ENCODE data around the gene TRAP1.

TRAP1 gene

DNA sequence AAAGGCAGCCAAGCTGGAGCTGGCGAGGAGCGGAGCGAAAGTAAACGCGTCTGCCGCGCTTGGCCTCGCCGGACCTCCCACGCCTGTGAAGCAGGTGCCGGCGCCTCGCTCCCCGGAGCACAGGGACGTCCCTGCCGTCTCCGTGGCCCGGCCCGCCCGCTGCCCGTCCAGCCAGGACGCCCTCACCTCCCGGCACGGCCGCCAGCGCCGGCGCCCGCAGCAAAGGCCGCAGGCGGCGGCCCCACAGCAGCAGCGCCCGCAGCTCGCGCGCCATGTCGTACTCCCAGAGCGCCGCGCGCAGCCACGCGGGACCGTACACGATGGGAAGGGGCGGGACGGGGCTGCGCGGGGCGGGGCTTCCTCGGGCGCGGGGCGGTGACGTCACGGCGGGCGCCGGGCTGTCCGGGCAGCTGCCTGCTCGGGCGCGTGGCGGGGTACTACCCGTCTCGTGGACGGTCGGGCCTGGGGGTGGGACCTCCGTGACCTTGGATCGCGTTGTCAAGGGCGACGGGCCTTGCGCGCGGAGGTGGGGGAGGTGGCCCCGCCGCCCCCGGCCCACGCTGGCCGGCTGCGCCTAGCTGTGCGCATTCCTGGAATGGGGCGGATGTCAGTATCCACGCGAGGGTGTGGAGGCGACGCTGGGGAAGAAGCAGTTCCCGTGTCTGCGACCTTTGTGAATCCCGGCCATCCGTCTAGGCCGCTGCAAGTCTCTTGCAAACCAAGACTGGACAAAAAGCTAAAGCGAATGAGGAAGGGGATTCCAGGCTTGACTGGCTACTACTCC lies at the start of gene TRAP1:
TSS of gene TRAP1 (minus strand) at position 290 of the 784 bp plus-strand sequence. CDS start at position 274, 16 bp downstream.
- peak within 1 kb of the TSS; percentile 79 for H3K27ac ChIP-seq
- TF ChIP-seq, protein P1, sequence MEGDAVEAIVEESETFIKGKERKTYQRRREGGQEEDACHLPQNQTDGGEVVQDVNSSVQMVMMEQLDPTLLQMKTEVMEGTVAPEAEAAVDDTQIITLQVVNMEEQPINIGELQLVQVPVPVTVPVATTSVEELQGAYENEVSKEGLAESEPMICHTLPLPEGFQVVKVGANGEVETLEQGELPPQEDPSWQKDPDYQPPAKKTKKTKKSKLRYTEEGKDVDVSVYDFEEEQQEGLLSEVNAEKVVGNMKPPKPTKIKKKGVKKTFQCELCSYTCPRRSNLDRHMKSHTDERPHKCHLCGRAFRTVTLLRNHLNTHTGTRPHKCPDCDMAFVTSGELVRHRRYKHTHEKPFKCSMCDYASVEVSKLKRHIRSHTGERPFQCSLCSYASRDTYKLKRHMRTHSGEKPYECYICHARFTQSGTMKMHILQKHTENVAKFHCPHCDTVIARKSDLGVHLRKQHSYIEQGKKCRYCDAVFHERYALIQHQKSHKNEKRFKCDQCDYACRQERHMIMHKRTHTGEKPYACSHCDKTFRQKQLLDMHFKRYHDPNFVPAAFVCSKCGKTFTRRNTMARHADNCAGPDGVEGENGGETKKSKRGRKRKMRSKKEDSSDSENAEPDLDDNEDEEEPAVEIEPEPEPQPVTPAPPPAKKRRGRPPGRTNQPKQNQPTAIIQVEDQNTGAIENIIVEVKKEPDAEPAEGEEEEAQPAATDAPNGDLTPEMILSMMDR (conservative IDR thresholded peaks at IDR 0.05) = no peak

GRCh38 chr16:3766177-3766576 lies 48.9 kb upstream of the TRAP1 start:
- TF ChIP-seq, protein P1 (conservative IDR thresholded peaks at IDR 0.05) = no peak
- no peak overlapping the region for H3K27ac ChIP-seq

DNA sequence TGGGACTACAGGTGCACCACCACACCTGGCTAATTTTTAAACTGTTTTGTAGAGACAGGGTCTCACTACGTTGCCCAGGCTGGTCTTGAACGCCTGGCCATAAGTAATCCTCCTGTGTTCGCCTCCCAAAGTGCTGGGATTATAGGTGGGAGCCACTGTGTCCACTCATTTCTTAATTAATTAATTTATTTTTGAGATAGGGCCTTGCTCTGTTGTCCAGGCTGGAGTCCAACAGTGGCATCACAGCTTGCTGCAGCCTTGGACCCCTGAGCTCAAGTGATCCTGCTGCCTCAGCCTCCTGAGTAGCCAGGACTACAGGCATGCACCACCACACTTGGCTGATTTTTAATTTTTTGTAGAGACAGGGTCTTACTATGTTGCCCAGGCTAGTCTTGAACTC lies 47.1 kb upstream of the TRAP1 start:
- TF ChIP-seq, protein P1 (conservative IDR thresholded peaks at IDR 0.05) = no peak
- no peak overlapping the region for H3K27ac ChIP-seq

DNA sequence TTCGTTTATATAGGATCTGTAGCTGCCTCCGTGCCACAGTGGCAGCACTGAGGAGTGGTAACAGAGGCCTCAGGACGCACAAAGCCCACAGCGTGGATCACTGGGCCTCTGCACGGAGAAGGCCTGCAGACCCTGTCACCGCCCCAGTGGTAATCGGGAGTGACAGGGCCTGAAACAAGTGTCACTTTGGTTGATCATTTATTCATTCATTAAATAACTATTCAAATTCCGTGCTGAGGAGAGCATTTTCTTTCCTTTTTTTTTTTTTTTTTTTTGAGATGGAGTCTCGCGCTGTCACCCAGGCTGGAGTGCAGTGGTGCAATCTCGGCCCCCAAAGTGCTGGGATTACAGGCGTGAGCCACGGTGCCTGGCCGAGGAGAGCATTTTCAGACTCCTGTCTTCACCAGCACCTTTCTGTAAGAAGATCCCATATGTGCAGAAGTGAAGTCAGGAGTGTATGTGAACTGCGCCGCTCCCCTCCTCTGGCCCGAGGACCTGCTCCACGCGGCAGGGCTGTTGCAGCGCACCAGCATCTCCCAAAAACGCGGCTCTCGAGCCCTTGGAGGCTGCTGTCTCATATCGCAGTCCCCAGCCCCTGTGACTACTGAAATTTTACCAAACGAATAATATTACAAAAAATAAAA lies 44.9 kb upstream of the TRAP1 start:
- H3K27ac ChIP-seq = no peak overlapping the region
- TF ChIP-seq, protein P1 (conservative IDR thresholded peaks at IDR 0.05) = no peak

- H3K27ac ChIP-seq = no peak overlapping the region
- TF ChIP-seq, protein P1 (conservative IDR thresholded peaks at IDR 0.05) = no peak
Observed at GRCh38 chr16:3761375-3762106, 44.2 kb upstream of the TRAP1 start.

DNA sequence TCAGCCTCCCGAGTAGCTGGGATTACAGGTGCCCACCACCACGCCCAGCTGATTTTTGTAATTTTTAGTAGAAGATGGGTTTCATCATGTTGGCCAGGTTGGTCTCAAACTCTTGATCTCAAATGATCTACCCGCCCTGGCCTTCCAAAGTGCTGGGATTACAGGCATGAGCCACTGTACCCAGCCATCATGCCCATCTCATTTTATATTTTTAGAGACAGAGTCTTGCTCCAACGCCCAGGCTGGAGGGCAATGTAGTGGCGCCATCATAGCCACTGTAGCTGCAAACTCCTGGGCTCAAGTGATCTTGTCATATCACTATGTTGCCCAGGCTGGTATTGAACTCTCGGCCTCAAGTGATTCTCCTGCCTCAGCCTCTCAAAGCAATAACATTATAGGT lies 43.2 kb upstream of the TRAP1 start:
- TF ChIP-seq, protein P1 (conservative IDR thresholded peaks at IDR 0.05) = no peak
- H3K27ac ChIP-seq = no peak overlapping the region

DNA sequence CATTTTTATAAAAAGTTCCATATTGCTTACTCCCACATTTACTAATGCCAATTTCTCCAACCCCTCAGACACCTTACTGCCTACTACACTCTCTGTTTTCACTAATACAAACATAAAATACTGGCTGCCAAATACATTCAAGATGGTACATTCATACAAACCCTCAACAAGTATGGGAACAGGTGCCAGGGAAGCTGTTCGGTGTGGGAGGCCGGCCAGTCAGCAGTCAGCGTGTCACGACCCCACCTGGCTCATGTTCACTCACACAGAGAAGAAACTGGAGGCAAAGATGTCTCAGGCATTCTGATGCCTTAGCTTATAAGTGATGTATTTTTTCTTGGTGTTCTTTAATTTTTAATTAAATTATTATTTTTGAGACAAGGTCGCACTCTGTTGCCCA lies 42.4 kb upstream of the TRAP1 start:
- no peak overlapping the region for H3K27ac ChIP-seq
- TF ChIP-seq, protein P1 (conservative IDR thresholded peaks at IDR 0.05) = no peak

Measured in VCaP (cell line).